HG03354 (cell line): ENCODE data around the gene OTOP2.
"Not testable (repeated sequence)": the region's sequence is repeated elsewhere in the genome, so short reads cannot be mapped to it uniquely, and the experiment has no call there.

Experiments used
- ATAC-seq: cut with Tn5 transposase; IDR thresholded peaks from one replicate; pipeline ENCODE4 v1.9.1; 2021; ENCODE audit warnings: mild to moderate bottlenecking; ENCODE audit not compliant: unreplicated experiment, poor library complexity, severe bottlenecking

The OTOP2 gene

DNA sequence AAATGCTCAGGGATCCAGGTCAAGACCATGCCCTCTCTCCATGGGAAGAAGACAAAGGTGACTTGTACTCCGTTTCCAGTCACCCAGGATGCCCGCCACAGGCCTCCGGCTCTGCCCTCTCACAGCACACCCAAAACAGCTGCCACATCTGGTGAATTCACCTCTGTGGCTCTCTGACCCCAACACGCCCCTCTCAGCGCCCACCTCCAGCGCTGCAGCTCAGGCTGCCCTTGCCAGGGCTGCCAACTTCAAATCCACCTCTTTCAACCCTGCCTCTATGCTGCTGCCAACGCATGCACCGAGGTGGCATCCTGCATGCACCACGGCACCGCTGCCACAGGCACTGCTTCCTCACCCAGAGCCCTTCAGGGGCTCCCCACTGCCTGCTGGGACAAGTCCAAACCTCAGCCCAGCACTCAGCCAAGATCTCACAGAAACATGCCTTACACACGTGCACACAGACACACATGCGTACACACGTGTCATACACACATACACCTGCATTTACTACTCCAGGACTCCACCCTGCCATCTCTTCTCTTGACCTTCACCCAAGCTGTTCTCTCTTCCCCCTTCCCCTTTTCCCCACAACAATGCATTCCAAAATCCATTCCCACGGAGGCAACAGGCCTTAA, 41.0 kb downstream of the OTOP2 start:
- no peak for ATAC-seq

DNA sequence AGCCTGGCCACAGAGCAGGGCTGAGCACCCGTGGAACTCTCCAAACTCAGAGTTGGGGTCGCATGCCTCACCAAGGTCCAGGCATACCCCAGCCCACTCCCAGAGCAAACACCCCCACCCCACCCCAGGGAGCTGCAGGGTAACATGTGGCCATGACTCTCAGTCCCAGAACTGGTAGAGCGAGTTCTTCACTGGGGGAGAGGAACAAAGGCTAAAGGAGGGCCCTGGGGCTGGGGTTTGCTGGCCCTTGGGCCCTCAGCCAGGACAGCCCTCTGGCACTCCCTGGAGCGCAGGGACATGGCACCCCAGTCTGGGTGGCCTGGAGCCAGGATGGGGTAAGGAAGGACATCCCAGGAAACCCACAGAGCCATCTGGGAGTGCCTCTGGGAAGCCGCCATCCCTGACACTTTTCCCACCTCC, 44.3 kb downstream of the OTOP2 start:
- no peak for ATAC-seq

DNA sequence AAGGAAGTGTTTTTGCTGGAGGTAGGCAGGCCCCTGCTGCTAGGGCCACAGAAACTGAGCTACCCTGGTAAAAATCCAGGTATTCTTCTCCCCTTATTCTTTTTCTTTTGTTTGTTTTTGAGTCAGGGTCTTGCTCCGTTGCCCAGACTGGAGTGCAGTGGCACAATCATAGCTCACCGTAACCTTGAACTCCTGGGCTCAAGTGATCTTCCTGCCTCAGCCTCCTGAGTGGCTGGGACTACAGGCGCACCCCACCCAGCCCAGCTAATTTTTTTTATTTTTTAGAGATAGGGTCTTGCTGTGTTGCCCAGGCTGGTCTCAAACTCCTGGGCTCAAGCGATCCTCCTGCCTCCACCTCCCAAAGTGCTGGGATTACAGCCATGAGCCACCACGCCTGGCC, 45.4 kb downstream of the OTOP2 start:
- not testable (repeated sequence) for ATAC-seq

DNA sequence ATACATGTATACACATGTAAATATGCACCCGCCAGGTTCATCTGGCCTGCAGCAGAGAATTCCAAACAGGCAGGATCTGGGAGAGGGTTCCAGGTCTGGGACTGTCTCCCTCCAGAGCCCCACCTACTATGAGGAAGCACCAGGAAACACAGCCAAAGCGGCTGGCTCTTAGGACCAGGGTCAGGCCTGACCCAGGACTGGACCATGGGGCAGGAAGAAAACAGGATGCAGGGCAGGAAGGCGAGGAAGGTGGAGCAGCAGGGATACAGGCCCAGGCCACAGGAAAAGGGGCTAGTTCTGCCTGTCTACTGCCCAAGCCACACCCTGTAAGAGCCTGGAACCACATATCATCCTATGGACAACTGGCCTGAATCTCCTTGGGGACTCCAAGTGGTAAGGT, 46.3 kb downstream of the OTOP2 start:
- no peak for ATAC-seq

DNA sequence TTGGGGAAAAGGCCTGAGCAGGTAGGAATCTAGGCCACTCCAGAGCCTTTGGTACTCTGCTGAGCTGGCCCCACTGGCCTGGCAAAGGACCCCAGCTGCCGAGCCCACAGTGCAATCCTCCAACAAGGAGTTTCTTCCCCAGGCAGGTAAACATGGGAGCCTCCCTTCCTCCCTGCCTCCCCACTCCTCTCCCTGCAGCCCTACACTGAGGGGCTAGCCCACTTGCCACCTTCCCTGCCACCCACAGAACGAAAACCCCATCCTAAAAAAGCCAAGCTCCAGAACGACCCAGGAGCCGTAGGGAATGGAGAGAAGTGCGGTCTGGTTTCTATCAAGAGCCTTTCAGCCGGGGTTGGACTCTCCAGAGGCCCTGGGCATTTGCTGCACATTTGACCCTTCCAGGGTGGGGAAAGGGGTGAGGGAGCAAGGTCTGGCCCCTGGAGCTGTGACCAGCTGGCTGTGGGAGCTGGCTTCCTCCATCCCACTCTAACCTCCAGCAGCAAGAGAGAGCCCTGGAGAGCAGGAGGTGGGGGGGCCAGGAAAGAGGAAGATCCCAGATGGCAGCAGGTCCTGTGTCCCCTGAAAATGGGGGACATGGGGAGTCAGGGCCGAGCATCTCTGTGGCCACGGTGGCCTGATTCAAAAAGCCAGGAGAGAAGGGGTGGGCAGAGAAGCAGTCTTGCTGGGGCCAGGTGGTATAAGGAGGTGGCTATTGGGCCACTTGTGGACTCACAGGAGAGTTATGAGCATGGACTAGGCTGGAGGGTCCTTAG, 47.2 kb downstream of the OTOP2 start:
- ATAC-seq = no peak

DNA sequence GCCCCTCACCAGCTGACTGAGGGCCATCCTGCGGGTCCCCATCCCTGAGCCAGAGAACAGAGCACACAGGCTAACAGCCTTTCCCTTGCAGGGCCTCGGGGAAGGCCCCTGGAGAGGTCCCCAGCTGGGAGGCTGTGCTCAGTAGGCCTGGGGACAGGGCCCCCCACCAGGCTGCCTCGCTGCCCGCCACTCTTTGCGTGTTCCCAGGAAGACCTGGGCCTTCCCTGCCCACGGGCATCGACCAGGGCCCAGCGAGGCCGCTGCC, 47.7 kb downstream of the OTOP2 start:
- no peak for ATAC-seq

DNA sequence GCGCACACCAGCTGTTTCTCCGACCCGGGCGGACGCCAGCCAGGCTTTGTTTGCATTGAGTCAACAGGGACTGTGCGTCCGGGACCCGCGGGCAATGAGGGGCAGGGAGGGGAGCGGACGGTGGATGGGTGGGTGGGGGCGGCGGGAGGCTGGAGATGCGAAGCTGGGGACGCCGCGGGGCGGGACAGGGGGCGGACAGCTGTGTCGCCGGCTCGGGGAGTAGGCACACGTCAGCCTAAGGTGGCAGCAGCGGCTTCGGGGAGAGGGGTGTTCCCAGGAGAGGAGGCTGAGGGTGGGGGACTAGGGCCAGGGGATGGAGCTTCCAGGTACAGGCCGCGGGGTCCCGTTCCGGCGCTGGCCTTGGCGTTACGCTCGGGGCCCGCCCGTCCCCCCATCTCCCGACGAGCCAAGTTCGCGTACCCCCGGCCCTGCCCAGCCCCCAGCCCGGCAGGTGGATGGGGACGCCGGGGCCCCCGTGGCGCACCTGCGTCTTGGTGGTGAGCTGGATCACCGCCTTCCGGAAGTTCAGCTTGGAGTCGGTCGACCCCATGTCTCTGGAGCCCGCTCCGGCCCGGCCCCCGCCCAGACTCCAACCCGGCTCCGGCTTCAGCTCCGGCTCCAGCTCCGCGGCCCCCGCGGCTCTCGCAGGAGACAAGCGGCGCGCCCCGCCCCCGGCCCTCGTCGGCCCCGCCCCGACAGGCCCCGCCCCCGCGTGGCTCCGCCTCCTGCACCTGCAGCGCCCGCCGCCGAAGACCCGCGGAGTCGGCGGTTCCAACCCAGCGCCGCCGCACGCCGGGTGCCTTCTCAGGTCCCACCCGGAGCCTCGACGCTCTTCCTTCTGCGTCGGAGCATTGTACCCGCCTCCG, 48.3 kb downstream of the OTOP2 start, which contains the start of gene HID1:
TSS of gene HID1 (minus strand) at position 653 of the 866 bp plus-strand sequence. CDS start at position 550, 103 bp downstream.
- no peak for ATAC-seq

DNA sequence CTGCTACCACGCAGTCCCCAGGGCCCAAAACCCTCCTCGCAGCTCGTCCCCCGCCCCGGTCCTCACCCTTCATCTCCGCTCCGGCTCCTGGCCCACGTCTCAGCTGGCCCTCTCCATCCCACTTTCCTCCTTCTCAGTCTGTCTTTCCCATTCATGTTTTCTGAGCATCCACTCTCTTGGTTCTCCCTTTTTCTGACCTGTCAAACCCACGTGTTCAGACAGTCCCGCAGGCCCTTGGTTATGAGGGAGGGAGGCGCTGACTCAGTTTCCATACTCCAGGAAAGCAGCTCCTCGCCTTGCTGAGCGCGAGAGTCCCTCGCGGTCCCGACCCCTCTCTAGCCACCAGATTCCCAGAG, 48.9 kb downstream of the OTOP2 start:
- ATAC-seq = no peak

DNA sequence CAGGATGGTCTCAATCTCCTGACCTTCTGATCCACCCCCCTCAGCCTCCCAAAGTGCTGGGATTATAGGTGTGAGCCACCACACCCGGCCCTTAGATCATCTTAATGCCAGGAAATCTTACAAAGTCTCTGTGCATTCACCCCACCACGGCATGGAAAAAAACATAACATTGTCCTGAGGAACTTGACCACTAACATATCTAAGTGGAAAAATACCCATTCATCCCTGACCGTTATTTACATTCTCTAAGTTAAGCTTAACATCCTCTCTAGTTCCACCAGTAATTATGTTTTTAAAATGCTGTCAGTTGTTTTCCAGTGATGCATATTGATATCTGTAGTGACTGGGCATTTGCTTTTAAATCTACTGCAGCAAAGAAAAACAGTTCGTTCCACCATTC, 51.9 kb downstream of the OTOP2 start:
- no peak for ATAC-seq

DNA sequence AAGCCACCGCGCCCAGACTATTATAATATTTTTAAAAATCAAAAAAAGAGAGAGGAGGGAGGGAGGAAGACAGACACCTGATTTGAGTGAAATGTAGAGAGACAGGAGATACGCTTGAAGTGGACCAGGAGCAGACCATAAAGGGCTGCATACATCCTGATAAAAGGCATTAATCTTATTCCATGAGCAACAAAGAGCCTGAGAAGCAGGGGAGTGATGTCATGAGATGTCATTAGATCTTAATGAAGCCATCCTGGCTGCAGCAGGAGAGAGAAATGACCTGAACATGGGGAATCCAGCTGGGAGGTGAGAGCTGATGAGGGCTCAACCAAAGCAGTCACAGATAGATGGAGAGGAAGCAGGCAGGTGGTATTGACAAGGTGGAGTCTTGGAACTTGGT, 53.7 kb downstream of the OTOP2 start:
- ATAC-seq = no peak

DNA sequence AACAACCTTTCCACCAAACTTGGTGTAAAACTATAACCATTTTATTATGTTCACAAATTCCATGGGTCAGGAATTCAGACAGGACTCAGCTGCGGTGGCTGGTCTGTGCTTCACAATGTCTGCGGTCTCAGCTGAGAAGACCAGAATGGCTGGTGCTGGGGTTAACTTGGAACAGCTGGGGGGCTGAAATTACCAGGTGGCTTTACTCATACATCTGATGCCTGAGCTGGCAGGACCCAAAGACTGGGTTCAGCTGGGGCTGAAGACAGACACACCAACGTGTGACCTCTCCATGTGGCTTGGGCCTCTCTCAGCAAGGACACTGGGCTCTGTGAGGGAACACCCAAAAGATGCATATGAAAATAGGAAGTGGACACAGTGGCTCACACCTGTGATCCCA, 54.2 kb downstream of the OTOP2 start:
- no peak for ATAC-seq

DNA sequence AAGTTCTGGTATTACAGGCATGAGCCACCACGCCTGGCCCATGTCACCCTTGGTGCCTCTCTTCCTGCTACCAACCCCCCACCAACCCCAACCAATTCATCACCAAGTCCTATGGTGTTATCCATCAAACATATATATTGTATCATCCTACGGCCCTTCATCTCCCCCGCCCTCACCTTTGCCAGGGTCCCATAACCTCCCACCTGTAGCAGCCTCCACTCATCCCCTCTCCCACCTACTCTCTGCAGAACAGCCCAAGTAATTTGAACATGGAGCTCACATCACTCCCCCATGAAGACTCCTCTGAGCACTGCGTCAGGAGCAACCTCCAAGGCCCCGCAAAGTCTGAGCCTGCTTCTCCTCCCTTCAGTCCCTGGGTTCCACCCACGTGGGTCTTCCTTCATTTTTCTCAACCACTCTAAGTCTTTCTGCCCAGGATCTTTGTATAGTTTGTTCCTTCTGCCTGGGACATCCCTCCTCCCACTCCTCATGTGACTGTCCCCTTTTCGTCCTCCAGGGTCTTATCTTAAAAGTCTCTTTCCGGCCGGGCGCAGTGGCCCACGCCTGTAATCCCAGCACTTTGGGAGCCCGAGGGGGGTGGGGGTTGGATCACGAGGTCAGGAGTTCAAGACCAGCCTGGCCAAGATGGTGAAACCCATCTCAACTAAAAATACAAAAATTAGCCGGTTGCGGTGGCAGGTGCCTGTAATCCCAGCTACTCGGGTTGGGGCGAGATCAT, 55.5 kb downstream of the OTOP2 start:
- ATAC-seq = no peak

DNA sequence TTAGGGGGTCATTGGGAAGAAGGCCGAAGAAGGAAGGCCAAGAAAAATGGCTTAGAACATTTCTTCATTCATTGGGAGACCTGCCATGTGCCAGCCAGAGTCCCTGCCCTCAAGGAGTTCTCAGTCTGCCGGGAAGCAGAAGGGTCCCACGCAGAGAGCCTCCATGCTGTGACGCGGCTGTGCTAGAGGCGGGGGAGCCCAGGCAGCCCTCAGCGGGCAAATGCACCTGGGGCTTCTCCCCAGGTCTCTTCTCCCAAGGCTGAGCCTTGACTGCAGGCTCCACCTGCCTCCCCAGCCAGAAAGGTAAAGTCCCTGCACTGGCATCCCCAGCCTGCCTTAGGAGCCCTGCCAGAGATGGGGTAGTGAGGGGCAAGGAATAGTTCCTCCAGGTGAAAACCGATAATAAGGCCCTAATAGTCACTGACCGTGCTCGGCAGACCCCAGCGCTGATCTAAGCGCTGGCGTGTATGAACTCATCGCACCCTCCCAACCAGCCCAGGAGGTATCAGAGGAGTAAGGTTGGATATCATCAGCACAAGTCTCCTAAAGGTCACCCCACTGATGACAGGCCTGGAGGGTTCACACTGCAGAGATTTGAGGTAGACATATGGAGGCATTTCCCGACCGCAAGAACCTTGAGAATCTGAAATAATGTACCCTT, 57.4 kb downstream of the OTOP2 start:
- ATAC-seq = no peak

DNA sequence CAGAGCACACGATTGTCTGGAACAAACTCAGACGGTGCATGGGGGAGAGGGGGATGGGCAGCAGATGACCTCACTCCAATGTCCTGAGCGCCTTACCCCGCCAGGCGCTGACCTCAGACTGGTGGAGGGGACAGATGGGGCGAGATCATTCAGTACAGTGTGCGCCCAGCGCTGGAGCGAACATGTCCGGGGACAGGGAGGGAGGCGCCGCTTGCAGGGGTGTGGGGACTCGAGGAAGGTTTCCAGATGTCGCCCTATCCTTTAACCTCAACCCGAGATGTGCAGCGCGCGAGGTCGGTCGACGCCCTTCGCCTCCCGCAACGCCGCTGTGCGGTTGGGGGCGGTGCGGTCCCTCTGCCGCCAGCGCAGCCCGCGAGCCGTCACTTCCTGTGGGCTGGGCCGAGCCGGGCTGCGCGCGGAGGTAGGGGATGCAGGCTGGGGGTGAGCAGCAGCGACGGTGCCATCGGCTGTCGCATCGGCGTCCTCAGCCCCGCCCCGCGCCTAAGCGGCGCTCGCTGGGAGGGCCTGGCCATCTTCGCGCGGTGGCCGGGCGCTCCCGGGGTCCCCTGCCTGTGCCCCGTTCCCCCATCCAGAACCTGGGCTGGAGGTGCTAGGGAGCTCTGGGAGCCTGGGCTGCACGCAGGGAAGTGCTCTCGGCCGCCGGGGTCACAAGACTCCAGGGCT, 58.0 kb downstream of the OTOP2 start:
- ATAC-seq = no peak

DNA sequence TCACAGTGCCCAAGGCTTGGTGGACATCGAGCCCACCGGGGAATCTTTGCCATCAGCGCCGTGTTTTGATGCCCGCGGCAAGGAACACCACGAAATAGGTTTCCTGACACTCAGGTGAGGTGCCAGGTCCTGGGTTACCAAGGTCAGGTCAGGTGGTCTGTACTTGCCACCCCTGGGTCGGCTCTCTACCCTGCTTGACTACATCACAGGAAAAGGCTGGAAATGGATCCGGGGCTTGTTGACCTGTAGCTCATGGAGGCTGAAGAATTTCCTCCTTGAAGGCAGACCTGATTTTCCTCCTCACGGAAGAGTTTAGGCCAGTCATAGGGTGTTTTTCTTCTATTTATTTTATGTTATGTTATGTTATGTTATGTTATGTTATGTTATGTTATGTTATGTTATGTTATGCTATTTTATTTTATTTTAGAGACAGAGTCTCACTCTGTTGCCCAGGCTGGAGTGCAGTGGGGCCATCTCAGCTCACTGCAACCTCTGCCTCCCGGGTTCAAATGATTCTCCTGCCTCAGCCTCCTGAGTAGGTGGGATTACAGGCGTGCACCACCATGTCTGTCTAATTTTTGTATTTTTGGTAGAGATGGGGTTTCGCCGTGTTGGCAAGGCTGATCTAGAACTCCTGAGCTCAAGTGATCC, 58.7 kb downstream of the OTOP2 start:
- not testable (repeated sequence) for ATAC-seq
